Measurements from ENCODE around the gene ATP6V1F. TPM values are rescaled to one million over a fixed set of nuclear protein-coding genes. Genes with fewer than 3 reads are reported as not detected.

The ATP6V1F gene
- total RNA-seq, 1 experiment from 2014 or later, result 115 TPM

DNA sequence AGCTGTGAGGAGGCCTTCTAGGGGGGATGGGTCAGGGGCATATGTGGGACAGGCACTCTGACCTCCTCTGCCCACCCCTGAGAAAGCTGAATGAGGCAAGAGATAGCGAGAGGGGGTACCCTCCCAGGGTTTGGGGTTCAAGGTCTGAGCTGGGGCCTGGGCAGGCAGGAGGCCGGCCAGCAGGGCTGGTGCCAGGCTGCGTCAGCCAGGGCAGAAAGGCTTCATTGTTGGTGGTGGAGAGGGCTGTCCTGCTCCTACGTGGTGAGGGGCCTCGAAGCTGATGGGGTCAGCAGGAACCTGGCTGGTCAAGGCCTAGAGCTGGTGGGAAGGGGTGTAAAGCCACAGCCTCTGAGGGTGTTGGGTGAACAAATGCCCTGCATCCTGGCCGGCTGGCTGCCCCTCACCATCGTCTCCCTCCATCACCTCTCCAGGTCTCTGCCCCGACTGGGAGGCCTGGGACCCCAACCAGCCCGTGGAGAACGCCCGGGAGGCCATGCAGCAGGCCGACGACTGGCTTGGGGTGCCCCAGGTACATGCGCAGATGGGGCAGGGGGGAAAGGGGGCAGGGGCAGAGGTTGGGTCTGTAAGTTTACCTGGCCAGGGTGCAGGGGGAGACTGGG, 25.8 kb upstream of the ATP6V1F start:
- H3K4me1 Mint-ChIP-seq, result peaks cover 10 to 33% of the 10 kb centered on the region in 2 experiments
- Histone ChIP-seq H3K79me2 (ENCODE audit: insufficient read depth, low read length) (no peaks in the 10 kb centered on the region), H3K23me2 (ENCODE audit: insufficient read length, low read depth, low read length, poor library complexity, severe bottlenecking) (peaks cover 8% of the 10 kb centered on the region), H2BK15ac (ENCODE audit: low read depth, low read length) (no peak overlapping the region), H3K27ac (ENCODE audit: insufficient read length, low read depth, low read length) (no peak overlapping the region), H3K79me1 (ENCODE audit: insufficient read depth, low read depth, low read length, poor library complexity, severe bottlenecking) (no peaks in the 10 kb centered on the region), H3K4me2 (ENCODE audit: insufficient read depth, insufficient read length, low read length) (no peak overlapping the region), H3K9ac (ENCODE audit: extremely low read depth, insufficient read length, low read length) (no peak overlapping the region), H3K4me1 (ENCODE audit: insufficient read depth, low read length) (peaks cover 5% of the 10 kb centered on the region; the same call in 1 of the 2 replicates), H3T11ph (ENCODE audit: low read length) (no peak overlapping the region), H3K14ac (ENCODE audit: insufficient read depth, low read length) (no peak overlapping the region; the same call in 1 of the 2 replicates), H4K8ac (replicated peaks; ENCODE audit: insufficient read length, low read depth, low read length) (no peak overlapping the region), H4K5ac (ENCODE audit: insufficient read length, low read depth, low read length) (no peak overlapping the region), H2AK5ac (ENCODE audit: insufficient read length, low read length) (no peak overlapping the region), H4K91ac (ENCODE audit: insufficient read length, low read depth, low read length) (no peak overlapping the region), H2BK20ac (ENCODE audit: low read depth, low read length, poor library complexity, severe bottlenecking) (no peak overlapping the region), H3K9me3 (ENCODE audit: control insufficient read depth, low read depth, low read length) (no peaks in the 10 kb centered on the region), H2BK12ac (ENCODE audit: insufficient read length, low read depth, low read length) (no peak overlapping the region), H2BK120ac (ENCODE audit: low read depth, low read length, poor library complexity, severe bottlenecking) (no peak overlapping the region), H3K4ac (ENCODE audit: low read depth, low read length) (no peak overlapping the region), H2BK5ac (ENCODE audit: insufficient read length, low read length) (no peak overlapping the region), H3K56ac (ENCODE audit: insufficient read length, low read depth, low read length) (no peak overlapping the region), H3K27me3 (ENCODE audit: insufficient read depth, low read length) (0 out of 2 replicates have a peak, but pooled peaks cover 1% of the 10 kb centered on the region), H3K23ac (ENCODE audit: insufficient read length, low read depth, low read length) (no peak overlapping the region), H2AFZ (ENCODE audit: low read length) (no peak overlapping the region), H3K18ac (ENCODE audit: insufficient read length, low read depth, low read length) (no peak overlapping the region), H4K20me1 (ENCODE audit: control insufficient read depth, insufficient read depth, insufficient read length) (no peaks in the 10 kb centered on the region)
- H3K9me3 Mint-ChIP-seq, result no peaks in the 10 kb centered on the region
- WGBS (ENCODE audit: extremely low coverage, insufficient read length, low lambda C conversion rate), result no CpG with 5 or more reads among the region's 14 CpGs
- no peak overlapping the region for H3K27ac Mint-ChIP-seq
- H3K4me3 Mint-ChIP-seq, result no peak overlapping the region
- H3K27me3 Mint-ChIP-seq (ENCODE audit: low read depth), result peaks cover 6% of the 10 kb centered on the region
- DNase-seq, result no peak
- TF ChIP-seq, protein P1, sequence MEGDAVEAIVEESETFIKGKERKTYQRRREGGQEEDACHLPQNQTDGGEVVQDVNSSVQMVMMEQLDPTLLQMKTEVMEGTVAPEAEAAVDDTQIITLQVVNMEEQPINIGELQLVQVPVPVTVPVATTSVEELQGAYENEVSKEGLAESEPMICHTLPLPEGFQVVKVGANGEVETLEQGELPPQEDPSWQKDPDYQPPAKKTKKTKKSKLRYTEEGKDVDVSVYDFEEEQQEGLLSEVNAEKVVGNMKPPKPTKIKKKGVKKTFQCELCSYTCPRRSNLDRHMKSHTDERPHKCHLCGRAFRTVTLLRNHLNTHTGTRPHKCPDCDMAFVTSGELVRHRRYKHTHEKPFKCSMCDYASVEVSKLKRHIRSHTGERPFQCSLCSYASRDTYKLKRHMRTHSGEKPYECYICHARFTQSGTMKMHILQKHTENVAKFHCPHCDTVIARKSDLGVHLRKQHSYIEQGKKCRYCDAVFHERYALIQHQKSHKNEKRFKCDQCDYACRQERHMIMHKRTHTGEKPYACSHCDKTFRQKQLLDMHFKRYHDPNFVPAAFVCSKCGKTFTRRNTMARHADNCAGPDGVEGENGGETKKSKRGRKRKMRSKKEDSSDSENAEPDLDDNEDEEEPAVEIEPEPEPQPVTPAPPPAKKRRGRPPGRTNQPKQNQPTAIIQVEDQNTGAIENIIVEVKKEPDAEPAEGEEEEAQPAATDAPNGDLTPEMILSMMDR (conservative IDR thresholded peaks at IDR 0.05), result no peak
- peaks cover 0 to 6% (median 0%) of the 10 kb centered on the region in 3 experiments; a peak in 2 of 7 replicates for H3K36me3 Mint-ChIP-seq (ENCODE audit: insufficient read depth in 1 of 3, low read depth in 3 of 3)

Measured in H9 (cell line).